HepG2 (cell line): Measurements from ENCODE around the gene DENND2D. TPM values are rescaled to one million over a fixed set of nuclear protein-coding genes. Genes with fewer than 3 reads are reported as not detected.
A peak's percentile ranks its signal among the peaks of the same experiment; 100 is the strongest.

Experiments used
- ATAC-seq: fragments of 200-7000 bp; cut with Tn5 transposase; 3 replicates; pipeline ENCODE4 v1.9.1; 2020; ENCODE audit warnings: mild to moderate bottlenecking, moderate library complexity
- BruUV-seq: library from RNA; stranded (reverse); fragments of 400-500 nt; replicated peaks from 2 replicates; lab custom pipeline; 2021; lab: Mats Ljungman, UMichigan
- CTCF ChIA-PET: fragments of 300-600 bp; formaldehyde crosslinking; extraction: SDS; loops from one replicate; lab custom pipeline; 2021; ENCODE audit warnings: low total read pairs, inconsistent platforms, low intra/inter-chr PET ratio; lab: Yijun Ruan, JAX
- POLR2A ChIA-PET: fragments of 350-600 bp; sonication (Branson Sonifier 250); formaldehyde crosslinking; loops from one replicate; lab custom pipeline; 2020; ENCODE audit warnings: antibody characterized with exemption, inconsistent platforms; lab: Yijun Ruan, JAX
- DNase-seq: peaks from one replicate; pipeline ENCODE4 v3.0.0-alpha.2; 2015; ENCODE audit warnings: low spot score
- FAIRE-seq: peaks from 3 replicates; lab custom pipeline; 2011; peaks lifted over from hg19 to GRCh38; lab: Jason Lieb, UNC
- H2AFZ ChIP-seq: one replicate; pipeline ENCODE4 v1.6.1; 2011; ENCODE audit warnings: low read length, inconsistent platforms
- H3K27ac ChIP-seq: fragments of 300-600 bp; 3 replicates; pipeline ENCODE4 v1.8.0; 2011; ENCODE audit warnings: mixed run types, mild to moderate bottlenecking, mixed read lengths, low read length, inconsistent platforms; ENCODE audit not compliant: insufficient read depth; ENCODE audit errors: extremely low read length
- H3K27me3 ChIP-seq, 2 experiments: fragments of 200-600 bp in 1 of 2; 2 replicates in 1 of 2; 3 replicates in 1 of 2; pipeline versions ENCODE4 v1.6.0 to v1.8.0; 2011; ENCODE audit warnings: low read length in 2 of 2, mild to moderate bottlenecking in 2 of 2, moderate library complexity in 2 of 2, inconsistent platforms in 1 of 2; ENCODE audit not compliant: insufficient read depth in 2 of 2, control insufficient read depth in 1 of 2
- H3K36me3 ChIP-seq, 2 experiments: fragments of 200-600 bp in 1 of 2; replicated peaks in 1 of 2; 2 replicates in 1 of 2; 3 replicates in 1 of 2; pipeline versions ENCODE4 v1.5.1 to v1.8.0; 2011; ENCODE audit warnings: low read length in 2 of 2, inconsistent platforms in 1 of 2; ENCODE audit not compliant: insufficient read depth in 2 of 2, control insufficient read depth in 1 of 2
- H3K4me1 ChIP-seq: 2 replicates; pipeline ENCODE4 v1.5.1; 2012; ENCODE audit warnings: low read length, inconsistent platforms; ENCODE audit not compliant: insufficient read depth
- H3K4me2 ChIP-seq: 2 replicates; pipeline ENCODE4 v1.6.0; 2011; ENCODE audit warnings: low read depth, low read length, inconsistent platforms
- H3K4me3 ChIP-seq, 3 experiments: fragments of 200-600 bp in 1 of 3; sonication (generic), shearing (Covaris generic) in 1 of 3; replicated peaks in 1 of 3; 2 replicates each; pipeline ENCODE4 v1.5.1; 2011 to 2016; ENCODE audit warnings: low read length in 3 of 3, inconsistent platforms in 2 of 3, low read depth in 2 of 3, mild to moderate bottlenecking in 2 of 3, control low read depth in 1 of 3, mixed read lengths in 1 of 3; ENCODE audit not compliant: insufficient read depth in 1 of 3
- H3K79me2 ChIP-seq: one replicate; pipeline ENCODE4 v1.6.1; 2011; ENCODE audit warnings: low read length, inconsistent platforms; ENCODE audit not compliant: insufficient read depth
- H3K9ac ChIP-seq: 2 replicates; pipeline ENCODE4 v1.6.0; 2011; ENCODE audit warnings: mild to moderate bottlenecking, low read depth, low read length, inconsistent platforms; ENCODE audit not compliant: insufficient read depth
- H3K9me3 ChIP-seq: 2 replicates; pipeline ENCODE4 v1.5.1; 2012; ENCODE audit warnings: mild to moderate bottlenecking, low read length
- H4K20me1 ChIP-seq: 2 replicates; pipeline ENCODE4 v1.6.0; 2011; ENCODE audit warnings: inconsistent platforms, mild to moderate bottlenecking, low read length, moderate library complexity; ENCODE audit not compliant: insufficient read depth
- HMGXB4 ChIP-seq, 2 experiments: sonication (generic) in 1 of 2; formaldehyde crosslinking in 1 of 2; IDR thresholded peaks; 2 replicates each; pipeline versions ENCODE4 v1.4.0 to v1.6.1; 2018 to 2020; ENCODE audit warnings: missing genetic modification reagents in 2 of 2, borderline replicate concordance in 1 of 2, low read depth in 1 of 2, mild to moderate bottlenecking in 1 of 2, missing biosample characterization in 1 of 2
- HNRNPK ChIP-seq: fragments of 200-400 bp; formaldehyde crosslinking; IDR thresholded peaks from 2 replicates; pipeline ENCODE4 v1.6.1; 2018; ENCODE audit warnings: low read length, low read depth, moderate library complexity, mild to moderate bottlenecking; ENCODE audit not compliant: poor library complexity, severe bottlenecking
- KAT7 ChIP-seq: IDR thresholded peaks from 2 replicates; pipeline ENCODE4 v1.6.1; 2018; ENCODE audit warnings: borderline replicate concordance, missing compliant biosample characterization
- RXRA ChIP-seq: sonication (generic); formaldehyde crosslinking; IDR thresholded peaks from 2 replicates; pipeline ENCODE4 v1.5.1; 2020; ENCODE audit warnings: missing genetic modification reagents
- RXRB ChIP-seq: IDR thresholded peaks from 2 replicates; pipeline ENCODE4 v1.6.1; 2016; ENCODE audit warnings: borderline replicate concordance, missing genetic modification reagents, missing compliant biosample characterization
- SETDB1 ChIP-seq: sonication (generic); formaldehyde crosslinking; IDR thresholded peaks from 2 replicates; pipeline ENCODE4 v1.5.1; 2020; ENCODE audit warnings: missing genetic modification reagents, mild to moderate bottlenecking, borderline replicate concordance
- ZBTB26 ChIP-seq: IDR thresholded peaks from 2 replicates; pipeline ENCODE4 v1.6.1; 2016; ENCODE audit warnings: missing compliant biosample characterization, missing genetic modification reagents, borderline replicate concordance
- ZBTB42 ChIP-seq: sonication (generic); formaldehyde crosslinking; IDR thresholded peaks from 2 replicates; pipeline ENCODE4 v1.5.0; 2020; ENCODE audit warnings: mild to moderate bottlenecking, missing genetic modification reagents
- ZFP36L2 ChIP-seq: sonication (generic); formaldehyde crosslinking; IDR thresholded peaks from 2 replicates; pipeline ENCODE4 v1.4.0; 2020; ENCODE audit warnings: missing genetic modification reagents
- ZNF577 ChIP-seq: sonication (generic); formaldehyde crosslinking; IDR thresholded peaks from 2 replicates; pipeline ENCODE4 v1.4.0; 2020; ENCODE audit warnings: mild to moderate bottlenecking, low read depth, missing genetic modification reagents, borderline replicate concordance
- ZNF597 ChIP-seq: sonication (generic); formaldehyde crosslinking; IDR thresholded peaks from 2 replicates; pipeline ENCODE4 v1.5.0; 2020; ENCODE audit warnings: missing genetic modification reagents
- WGBS: methylation state at CpG from one replicate; pipeline ENCODE4 v1.1.6; 2017; ENCODE audit warnings: low lambda C conversion rate; 5-methylcytosine and 5-hydroxymethylcytosine counted together
- in situ Hi-C: cut with HindIII; loops from 2 replicates; pipeline ENCODE4 v1.10.0; 2017; ENCODE audit warnings: low pct_unique_long_range_greater_than_20kb; ENCODE audit not compliant: extremely low pct_ligation_motif_present
- intact Hi-C: fragments of 100-400 bp; cut with micrococcal nuclease; formaldehyde crosslinking; loops from one replicate; pipeline ENCODE4 v1.10.0; 2022; ENCODE audit not compliant: unreplicated experiment
- polyA plus RNA-seq, 8 experiments: library from polyadenylated mRNA; depleted of rRNA in 3 of 8; stranded (reverse) in 7 of 8; unstranded in 1 of 8; fragments of >200 nt; fragmentation: Illumina TruSeq in 4 of 8; extraction: Trizol in 4 of 8; gene quantifications; 2 replicates each; pipeline versions ENCODE4 v1.2.1 to v1.2.3, GENCODE V29; 2011 to 2016; ENCODE audit warnings: low read depth in 4 of 8, missing spikeins in 1 of 8, mixed read lengths in 1 of 8; ENCODE audit not compliant: insufficient read depth in 1 of 8
- total RNA-seq, 5 experiments: library from RNA; depleted of rRNA; stranded (reverse); fragments of >200 nt; fragmentation: Illumina TruSeq; extraction: Trizol; gene quantifications; 2 replicates each; pipeline ENCODE4 v1.2.3, GENCODE V29; 2016; ENCODE audit warnings: low read depth in 1 of 5

DENND2D gene
- total and polyA plus RNA-seq, 2 of the 13 experiments (the other 11 are each of a cell fraction or from before 2014, with no cell fraction given): 0.04 TPM; not detected in 1

- Histone ChIP-seq H3K9me3 (no peaks in the 10 kb centered on the region), H3K36me3 (no peaks in the 10 kb centered on the region), H3K4me1 (peaks cover 77% of the 10 kb centered on the region), H3K27me3 (no peaks in the 10 kb centered on the region), H3K4me3 (no peak overlapping the region), H3K79me2 (no peaks in the 10 kb centered on the region), H3K4me2 (no peak overlapping the region; the same call in 1 of the 2 replicates), H2AFZ (no peak overlapping the region), H3K27ac (no peak overlapping the region), H4K20me1 (no peaks in the 10 kb centered on the region), H3K9ac (no peak overlapping the region)
- TF ChIP-seq ZNF597 (CRISPR knock-in tag) (no peak), SETDB1 (CRISPR knock-in tag) (no peak), ZBTB26 (CRISPR knock-in tag) (no peak)
- no TSS peak for BruUV-seq
- intact Hi-C loops (no loop called here), in situ Hi-C loops (no loop called here)
- CTCF ChIA-PET: no interaction called here
- no peak for ATAC-seq
- POLR2A ChIA-PET: no interaction called here
- 95% methylated on average over 1 of the region's 1 CpG for WGBS
- no peak for DNase-seq
- no peak for FAIRE-seq
Measured at GRCh38 chr1:111202366-111202706, 1.9 kb upstream of the DENND2D start.

- ChIA-PET CTCF (no interaction called here), POLR2A (no interaction called here)
- ATAC-seq: peak; percentile 14; the same call in 2 of the 3 replicates
- H3K36me3 ChIP-seq: no peaks in the 10 kb centered on the region
- H3K27ac ChIP-seq: no peak overlapping the region
- WGBS: 43% methylated on average over 4 of the region's 5 CpGs
- peak overlapping the region; percentile 36; the same call in 1 of the 2 replicates for H3K4me2 ChIP-seq
- DNase-seq: no peak
- no peak overlapping the region for H3K4me3 ChIP-seq
- no peaks in the 10 kb centered on the region for H3K9me3 ChIP-seq
- H3K4me1 ChIP-seq: peaks cover 86% of the 10 kb centered on the region
- intact Hi-C loops (no loop called here), in situ Hi-C loops (no loop called here)
- H2AFZ ChIP-seq: peak overlapping the region; percentile 49
- no peaks in the 10 kb centered on the region for H3K27me3 ChIP-seq
- no peak overlapping the region for H3K9ac ChIP-seq
- H4K20me1 ChIP-seq: no peaks in the 10 kb centered on the region
- H3K79me2 ChIP-seq: no peaks in the 10 kb centered on the region
- BruUV-seq: no TSS peak
- no peak for FAIRE-seq
- no peak for TF ChIP-seq ZNF577 (CRISPR knock-in tag)
- TF ChIP-seq KAT7 (CRISPR knock-in tag): no peak
- no peak for TF ChIP-seq HNRNPK
- no peak for TF ChIP-seq ZFP36L2 (CRISPR knock-in tag)
- TF ChIP-seq RXRA (CRISPR knock-in tag): peak; percentile 31; the same call in 1 of the 2 replicates
- TF ChIP-seq HMGXB4 (CRISPR knock-in tag; IDR thresholded peaks at IDR 0.05; ENCODE audit: borderline replicate concordance in 1 of 2, low read depth in 1 of 2): no peak
- 0 out of 2 replicates have a peak, but pooled peaks have one; percentile 21 for TF ChIP-seq ZBTB42 (CRISPR knock-in tag)
- 0 out of 2 replicates have a peak, but pooled peaks have one; percentile 32 for TF ChIP-seq RXRB (CRISPR knock-in tag)
Measured at GRCh38 chr1:111201275-111202090, 1.0 kb upstream of the DENND2D start.
